K562 (cell line): ENCODE results near the gene ATG10. TPM values are rescaled to one million over a fixed set of nuclear protein-coding genes. Genes with fewer than 3 reads are reported as not detected.

Source experiments
- ATAC-seq: fragments of 200-7000 bp; cut with Tn5 transposase; 3 replicates; pipeline ENCODE4 v1.9.1; 2020; ENCODE audit warnings: moderate library complexity
- BruUV-seq: library from RNA; stranded (reverse); fragments of 400-500 nt; replicated peaks from 2 replicates; lab custom pipeline; 2021; lab: Mats Ljungman, UMichigan
- CTCF ChIA-PET: fragments of 300-600 bp; formaldehyde crosslinking; extraction: SDS; loops from one replicate; lab custom pipeline; 2021; ENCODE audit warnings: low intra/inter-chr PET ratio; lab: Yijun Ruan, JAX
- POLR2A ChIA-PET: fragments of 300-600, 350-650 bp; sonication (Branson Sonifier 250); formaldehyde crosslinking; extraction: SDS; loops from one replicate; lab custom pipeline; 2021; ENCODE audit warnings: antibody characterized with exemption, inconsistent platforms; lab: Yijun Ruan, JAX
- DNase-seq, 4 experiments: peaks; one replicate each; pipeline versions ENCODE4 v3.0.0 to v3.0.0-alpha.2; 2011 to 2018; ENCODE audit warnings: low spot score in 3 of 4, mixed read lengths in 3 of 4; ENCODE audit errors: extremely low read depth in 1 of 4
- FAIRE-seq: peaks from 2 replicates; lab custom pipeline; 2011; peaks lifted over from hg19 to GRCh38; lab: Jason Lieb, UNC
- H2AFZ ChIP-seq: 2 replicates; pipeline ENCODE4 v1.6.0; 2011; ENCODE audit warnings: low read depth, low read length, control low read depth, inconsistent platforms
- H3K27ac ChIP-seq: fragments of 200-600 bp; 3 replicates; pipeline ENCODE4 v1.8.0; 2011; ENCODE audit warnings: low read depth, mild to moderate bottlenecking, control low read depth, inconsistent platforms, low read length, moderate library complexity, mixed read lengths; ENCODE audit errors: extremely low read depth
- H3K27me3 ChIP-seq, 2 experiments: fragments of 300-600 bp in 1 of 2; 2 replicates in 1 of 2; 3 replicates in 1 of 2; pipeline versions ENCODE4 v1.6.0 to v1.8.0; 2011; ENCODE audit warnings: inconsistent platforms in 2 of 2, low read length in 2 of 2, mild to moderate bottlenecking in 1 of 2, mixed read lengths in 1 of 2, moderate library complexity in 1 of 2; ENCODE audit not compliant: control insufficient read depth in 2 of 2, insufficient read depth in 2 of 2
- H3K36me3 ChIP-seq: fragments of 300-600 bp; 3 replicates; pipeline ENCODE4 v1.8.0; 2011; ENCODE audit warnings: mild to moderate bottlenecking, low read length, inconsistent platforms; ENCODE audit not compliant: control insufficient read depth, insufficient read depth
- H3K4me1 ChIP-seq, 2 experiments: fragments of 200-600 bp in 1 of 2; replicated peaks in 1 of 2; 2 replicates in 1 of 2; 3 replicates in 1 of 2; pipeline versions ENCODE4 v1.5.1 to v1.8.0; 2011; ENCODE audit warnings: inconsistent platforms in 2 of 2, low read length in 2 of 2, mild to moderate bottlenecking in 1 of 2, mixed read lengths in 1 of 2, moderate library complexity in 1 of 2; ENCODE audit not compliant: control insufficient read depth in 2 of 2, insufficient read depth in 2 of 2
- H3K4me2 ChIP-seq: 2 replicates; pipeline ENCODE4 v1.6.1; 2011; ENCODE audit warnings: low read length, control low read depth, inconsistent platforms, mixed read lengths; ENCODE audit not compliant: insufficient read depth
- H3K4me3 ChIP-seq: fragments of 200-600 bp; sonication (generic), shearing (Covaris generic); 2 replicates; pipeline ENCODE4 v1.5.1; 2016; ENCODE audit warnings: control low read depth, inconsistent platforms
- H3K79me2 ChIP-seq: fragments of 200-600 bp; 3 replicates; pipeline ENCODE4 v1.8.0; 2011; ENCODE audit warnings: low read length, inconsistent platforms; ENCODE audit not compliant: control insufficient read depth, insufficient read depth
- H3K9ac ChIP-seq, 2 experiments: 2 replicates each; pipeline versions ENCODE4 v1.6.0 to v1.6.1; 2011; ENCODE audit warnings: low read depth in 2 of 2, low read length in 2 of 2, control low read depth in 1 of 2, inconsistent platforms in 1 of 2, mild to moderate bottlenecking in 1 of 2, mixed read lengths in 1 of 2; ENCODE audit not compliant: insufficient read depth in 1 of 2
- H3K9me1 ChIP-seq: one replicate; pipeline ENCODE4 v1.6.0; 2011; ENCODE audit warnings: inconsistent platforms, mild to moderate bottlenecking, low read length, moderate library complexity; ENCODE audit not compliant: control insufficient read depth, insufficient read depth
- H3K9me3 ChIP-seq: replicated peaks from 2 replicates; pipeline ENCODE4 v1.5.1; 2011; ENCODE audit warnings: low read depth, low read length, inconsistent platforms; ENCODE audit not compliant: control insufficient read depth, insufficient read depth
- H4K20me1 ChIP-seq: replicated peaks from 2 replicates; pipeline ENCODE4 v1.6.1; 2011; ENCODE audit warnings: low read length, inconsistent platforms, mixed read lengths; ENCODE audit not compliant: control insufficient read depth, insufficient read depth
- CTCFL ChIP-seq: IDR thresholded peaks from 2 replicates; pipeline ENCODE4 v1.6.1; 2011; ENCODE audit warnings: borderline replicate concordance, low read depth, mild to moderate bottlenecking, moderate library complexity, low read length; ENCODE audit not compliant: insufficient read depth, poor library complexity, severe bottlenecking
- E4F1 ChIP-seq: fragments of 250-450 bp; sonication (Bioruptor Pico); IDR thresholded peaks from 2 replicates; pipeline ENCODE4 v1.5.0; 2021; ENCODE audit warnings: mild to moderate bottlenecking, borderline replicate concordance
- LCOR ChIP-seq: sonication (generic); formaldehyde crosslinking; IDR thresholded peaks from 2 replicates; pipeline ENCODE4 v1.8.0; 2022; ENCODE audit warnings: mild to moderate bottlenecking, missing genetic modification reagents
- NR0B1 ChIP-seq: fragments of 450-650 bp; IDR thresholded peaks from one replicate; pipeline ENCODE4 v1.6.1; 2018; ENCODE audit warnings: mild to moderate bottlenecking, moderate library complexity; ENCODE audit not compliant: partially characterized antibody
- PTBP1 ChIP-seq: fragments of 200-400 bp; formaldehyde crosslinking; IDR thresholded peaks from 2 replicates; pipeline ENCODE4 v1.6.1; 2017; ENCODE audit warnings: low read depth, low read length
- SMAD1 ChIP-seq: fragments of 150-350 bp; IDR thresholded peaks from 2 replicates; pipeline ENCODE4 v1.6.1; 2014; ENCODE audit warnings: low read length, low read depth; ENCODE audit not compliant: partially characterized antibody
- SMAD3 ChIP-seq: fragments of 450-650 bp; formaldehyde crosslinking; conservative IDR thresholded peaks from 2 replicates; pipeline ENCODE4 v1.4.0; 2020; ENCODE audit warnings: mild to moderate bottlenecking
- ZBTB34 ChIP-seq: fragments of 250-450 bp; sonication (Bioruptor Pico); IDR thresholded peaks from 2 replicates; pipeline ENCODE4 v1.8.0; 2021; ENCODE audit warnings: mild to moderate bottlenecking, moderate library complexity
- ZFP1 ChIP-seq: fragments of 450-650 bp; formaldehyde crosslinking; IDR thresholded peaks from 2 replicates; pipeline ENCODE4 v1.4.0; 2020; ENCODE audit warnings: mild to moderate bottlenecking, mixed read lengths
- ZNF589 ChIP-seq: fragments of 200-800 bp; sonication (Bioruptor generic); IDR thresholded peaks from 2 replicates; pipeline ENCODE4 v1.6.1; 2016; ENCODE audit warnings: low read depth, missing genetic modification characterization, missing compliant biosample characterization
- ZNF699 ChIP-seq: fragments of 250-450 bp; sonication (Bioruptor Pico); IDR thresholded peaks from 2 replicates; pipeline ENCODE4 v1.8.0; 2021; ENCODE audit warnings: mild to moderate bottlenecking, moderate library complexity; ENCODE audit not compliant: insufficient replicate concordance
- in situ Hi-C: fragments of 300-500 bp; cut with MboI; formaldehyde crosslinking; loops from 4 replicates; pipeline ENCODE4 v1.15.0; 2018; ENCODE audit warnings: inconsistent platforms, mixed read lengths
- intact Hi-C: fragments of 100-400 bp; cut with micrococcal nuclease; formaldehyde crosslinking; loops from 2 replicates; pipeline ENCODE4 v1.14.2; 2022
- polyA plus RNA-seq, 8 experiments: library from polyadenylated mRNA; depleted of rRNA in 4 of 8; stranded (reverse) in 5 of 8; unstranded in 3 of 8; fragments of >200 nt; fragmentation: Nextera tagmentation in 2 of 8; fragmentation: Illumina TruSeq in 1 of 8; extraction: Ambion mirVana in 2 of 8; extraction: Trizol in 1 of 8; gene quantifications; 2 replicates each; pipeline versions ENCODE4 v1.2.1 to v1.2.3, GENCODE V29; 2011 to 2014; ENCODE audit warnings: inconsistent platforms in 1 of 8, missing spikeins in 1 of 8
- total RNA-seq, 7 experiments: library from RNA; depleted of rRNA in 6 of 7; stranded (reverse); fragments of >200 nt in 6 of 7; fragmentation: Illumina TruSeq in 2 of 7; extraction: Trizol in 2 of 7; gene quantifications; 2 replicates each; pipeline versions ENCODE4 v1.2.1 to v1.2.3, GENCODE V29; 2011 to 2021; ENCODE audit warnings: low replicate concordance in 1 of 7
- TF ChIP-seq, protein P1 (sequence below): sonication (generic); formaldehyde crosslinking; IDR thresholded peaks from 2 replicates; pipeline ENCODE4 v1.8.0; 2022; ENCODE audit warnings: mild to moderate bottlenecking, missing genetic modification reagents

Gene ATG10
- total and polyA plus RNA-seq, 9 of the 15 experiments (the other 6 are each of a cell fraction or from before 2014, with no cell fraction given): 7.0 to 18.8 (median 14.6) TPM

DNA sequence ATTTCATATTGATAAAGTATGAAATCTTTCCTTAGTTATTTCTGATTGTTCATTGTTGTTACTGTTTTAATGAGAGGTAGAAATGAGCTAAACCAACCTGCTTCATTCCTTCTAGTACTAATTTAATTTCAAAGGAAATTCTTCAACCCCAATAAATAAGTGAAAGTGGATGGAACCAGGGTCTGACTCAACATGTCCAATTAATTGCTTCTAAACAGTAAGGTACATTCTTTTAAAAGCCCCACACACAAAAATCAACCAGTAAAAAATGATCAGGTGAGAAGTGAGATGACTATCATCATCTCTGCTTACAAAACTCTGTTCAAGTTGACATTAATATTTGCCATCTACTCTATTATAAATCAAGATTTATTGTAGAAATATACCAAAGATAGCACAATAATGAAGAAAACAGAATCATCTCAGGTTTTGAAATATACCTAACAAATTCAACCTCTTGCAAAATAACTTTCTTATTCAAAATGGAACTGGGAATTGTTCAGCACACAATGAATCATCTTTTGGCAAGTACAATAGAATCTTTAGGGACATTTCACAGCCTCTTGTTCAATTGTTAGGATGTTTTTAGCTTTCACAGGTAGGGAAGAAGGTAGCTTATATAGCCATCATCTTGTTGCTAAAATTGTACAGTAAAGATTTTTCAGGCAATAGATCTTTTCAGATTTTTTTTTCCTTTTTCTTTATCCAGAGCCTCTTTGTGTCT is 191.8 kb downstream of the ATG10 start:
- DNase-seq: no peak
- in situ Hi-C loops (loop anchor here (25.0 kb wide), 1 partner anchor 651 kb away; no protein-coding TSS in a partner anchor), intact Hi-C loops (no loop called here)
- ChIA-PET POLR2A (interaction anchor here (0.5 to 1.9 kb wide), 4 partner anchors 10 to 412 kb away, joined by 3 to 7 read pairs (median 3); no protein-coding TSS in a partner anchor), CTCF (interaction anchor here (0.9 kb wide), 1 partner anchor 52 kb away, joined by 4 read pairs; no protein-coding TSS in a partner anchor)
- Histone ChIP-seq H3K27me3 (no peaks in the 10 kb centered on the region), H3K36me3 (no peaks in the 10 kb centered on the region), H3K4me2 (no peak overlapping the region), H3K9me3 (no peaks in the 10 kb centered on the region), H3K79me2 (no peaks in the 10 kb centered on the region), H3K27ac (no peak overlapping the region), H3K9me1 (no peaks in the 10 kb centered on the region), H2AFZ (no peak overlapping the region), H3K4me3 (no peak overlapping the region), H4K20me1 (no peaks in the 10 kb centered on the region), H3K4me1 (peaks cover 0 to 3% of the 10 kb centered on the region in 2 experiments; a peak in 2 of 5 replicates), H3K9ac (no peak overlapping the region)
- no peak for FAIRE-seq
- ATAC-seq: no peak
- BruUV-seq: no TSS peak
- no peak for TF ChIP-seq ZNF699 (CRISPR knock-in tag)
- TF ChIP-seq NR0B1: no peak
- no peak for TF ChIP-seq CTCFL
- no peak for TF ChIP-seq ZFP1 (CRISPR knock-in tag)
- TF ChIP-seq ZBTB34 (CRISPR knock-in tag): no peak
- TF ChIP-seq PTBP1: no peak
- TF ChIP-seq SMAD3 (CRISPR knock-in tag): no peak
- TF ChIP-seq, protein P1, sequence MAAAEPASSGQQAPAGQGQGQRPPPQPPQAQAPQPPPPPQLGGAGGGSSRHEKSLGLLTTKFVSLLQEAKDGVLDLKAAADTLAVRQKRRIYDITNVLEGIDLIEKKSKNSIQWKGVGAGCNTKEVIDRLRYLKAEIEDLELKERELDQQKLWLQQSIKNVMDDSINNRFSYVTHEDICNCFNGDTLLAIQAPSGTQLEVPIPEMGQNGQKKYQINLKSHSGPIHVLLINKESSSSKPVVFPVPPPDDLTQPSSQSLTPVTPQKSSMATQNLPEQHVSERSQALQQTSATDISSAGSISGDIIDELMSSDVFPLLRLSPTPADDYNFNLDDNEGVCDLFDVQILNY (CRISPR knock-in tag): no peak
- TF ChIP-seq LCOR (CRISPR knock-in tag): no peak
- no peak for TF ChIP-seq E4F1
- no peak for TF ChIP-seq SMAD1
- TF ChIP-seq ZNF589: no peak
